K562 (cell line): ENCODE data around the gene TAC3. TPM values are rescaled to one million over a fixed set of nuclear protein-coding genes. Genes with fewer than 3 reads are reported as not detected.

Source experiments
- EP400 ChIP-seq: fragments of 450-650 bp; IDR thresholded peaks from 2 replicates; pipeline ENCODE4 v1.6.1; 2017; ENCODE audit warnings: antibody characterized with exemption, mild to moderate bottlenecking, moderate library complexity
- FUS ChIP-seq: fragments of 200-400 bp; formaldehyde crosslinking; optimal IDR thresholded peaks from 2 replicates; pipeline ENCODE3; 2017; ENCODE audit warnings: low read depth, low read length
- HDAC2 ChIP-seq: fragments of 450-650 bp; IDR thresholded peaks from 2 replicates; pipeline ENCODE4 v1.6.1; 2016; ENCODE audit warnings: mild to moderate bottlenecking
- HDGF ChIP-seq: fragments of 450-650 bp; IDR thresholded peaks from 2 replicates; pipeline ENCODE4 v1.6.1; 2016
- PHF20 ChIP-seq: fragments of 450-650 bp; IDR thresholded peaks from 2 replicates; pipeline ENCODE4 v1.6.1; 2018; ENCODE audit not compliant: partially characterized antibody
- RBM25 ChIP-seq: fragments of 200-400 bp; formaldehyde crosslinking; IDR thresholded peaks from 2 replicates; pipeline ENCODE4 v1.6.1; 2018; ENCODE audit warnings: low read length, low read depth, moderate library complexity; ENCODE audit not compliant: severe bottlenecking
- RCOR1 ChIP-seq, 2 experiments: IDR thresholded peaks; 2 replicates each; pipeline ENCODE4 v1.6.1; 2012; ENCODE audit warnings: low read depth in 2 of 2, low read length in 2 of 2, borderline replicate concordance in 1 of 2, improper control_type of control experiment in 1 of 2
- SMARCA5 ChIP-seq: fragments of 450-650 bp; IDR thresholded peaks from 2 replicates; pipeline ENCODE4 v1.6.1; 2016
- ZNF197 ChIP-seq: fragments of 200-800 bp; sonication (Bioruptor generic); IDR thresholded peaks from 2 replicates; pipeline ENCODE4 v1.6.1; 2016; ENCODE audit warnings: low read depth, missing genetic modification characterization, missing compliant biosample characterization
- polyA plus RNA-seq, 8 experiments: library from polyadenylated mRNA; depleted of rRNA in 4 of 8; stranded (reverse) in 5 of 8; unstranded in 3 of 8; fragments of >200 nt; fragmentation: Nextera tagmentation in 2 of 8; fragmentation: Illumina TruSeq in 1 of 8; extraction: Ambion mirVana in 2 of 8; extraction: Trizol in 1 of 8; gene quantifications; 2 replicates each; pipeline versions ENCODE4 v1.2.1 to v1.2.3, GENCODE V29; 2011 to 2014; ENCODE audit warnings: inconsistent platforms in 1 of 8, missing spikeins in 1 of 8
- total RNA-seq, 7 experiments: library from RNA; depleted of rRNA in 6 of 7; stranded (reverse); fragments of >200 nt in 6 of 7; fragmentation: Illumina TruSeq in 2 of 7; extraction: Trizol in 2 of 7; gene quantifications; 2 replicates each; pipeline versions ENCODE4 v1.2.1 to v1.2.3, GENCODE V29; 2011 to 2021; ENCODE audit warnings: low replicate concordance in 1 of 7
- TF ChIP-seq, protein P1 (sequence below): fragments of 450-650 bp; IDR thresholded peaks from 2 replicates; pipeline ENCODE4 v1.6.1; 2016; ENCODE audit warnings: mild to moderate bottlenecking, moderate library complexity
- TF ChIP-seq, protein P2 (sequence below): sonication (generic); formaldehyde crosslinking; IDR thresholded peaks from 2 replicates; pipeline ENCODE4 v1.9.0; 2022; ENCODE audit warnings: mild to moderate bottlenecking, missing genetic modification reagents
- TF ChIP-seq, protein P3 (sequence below): sonication (generic); formaldehyde crosslinking; IDR thresholded peaks from 2 replicates; pipeline ENCODE4 v1.9.0; 2022; ENCODE audit warnings: mild to moderate bottlenecking, missing genetic modification reagents
- TF ChIP-seq, protein P4 (sequence below): fragments of 450-650 bp; IDR thresholded peaks from 2 replicates; pipeline ENCODE4 v1.6.1; 2016; ENCODE audit warnings: antibody characterized with exemption

The TAC3 gene
- total and polyA plus RNA-seq, 9 of the 15 experiments (the other 6 are each of a cell fraction or from before 2014, with no cell fraction given), result 0.29 to 2.8 (median 1.4) TPM

DNA sequence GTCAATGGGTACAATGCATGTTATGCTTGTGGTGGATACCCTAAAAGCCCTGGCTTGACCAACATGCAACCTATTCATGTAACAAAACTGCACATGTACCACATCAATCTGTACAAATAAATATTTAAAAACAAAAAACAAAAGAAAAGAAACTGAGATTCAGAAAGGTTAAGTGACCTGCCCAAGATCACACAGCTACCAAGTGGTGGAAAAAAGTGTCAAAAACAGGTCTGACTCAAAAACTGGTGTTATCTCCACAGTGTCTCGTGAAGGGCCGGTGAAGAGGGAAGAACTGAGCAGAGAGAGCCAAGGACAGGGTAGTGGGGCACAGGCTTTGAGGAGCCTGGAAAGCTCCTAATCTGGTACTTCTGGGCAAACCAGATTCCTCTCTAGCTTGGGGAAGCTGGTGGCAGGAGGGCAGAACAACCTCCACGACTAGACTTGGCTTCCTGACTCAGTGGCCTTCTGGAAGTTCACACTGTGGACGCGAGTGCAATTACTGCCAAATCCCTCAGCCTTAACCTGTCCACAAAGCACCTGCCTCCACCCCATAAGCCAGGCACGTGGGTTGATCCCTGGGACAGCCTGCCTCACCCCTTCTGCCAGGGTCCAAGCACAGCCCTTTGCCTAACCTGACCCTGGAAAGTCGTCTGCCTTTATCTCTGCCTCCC lies 25.5 kb downstream of the TAC3 start (continued):
- TF ChIP-seq, protein P1, sequence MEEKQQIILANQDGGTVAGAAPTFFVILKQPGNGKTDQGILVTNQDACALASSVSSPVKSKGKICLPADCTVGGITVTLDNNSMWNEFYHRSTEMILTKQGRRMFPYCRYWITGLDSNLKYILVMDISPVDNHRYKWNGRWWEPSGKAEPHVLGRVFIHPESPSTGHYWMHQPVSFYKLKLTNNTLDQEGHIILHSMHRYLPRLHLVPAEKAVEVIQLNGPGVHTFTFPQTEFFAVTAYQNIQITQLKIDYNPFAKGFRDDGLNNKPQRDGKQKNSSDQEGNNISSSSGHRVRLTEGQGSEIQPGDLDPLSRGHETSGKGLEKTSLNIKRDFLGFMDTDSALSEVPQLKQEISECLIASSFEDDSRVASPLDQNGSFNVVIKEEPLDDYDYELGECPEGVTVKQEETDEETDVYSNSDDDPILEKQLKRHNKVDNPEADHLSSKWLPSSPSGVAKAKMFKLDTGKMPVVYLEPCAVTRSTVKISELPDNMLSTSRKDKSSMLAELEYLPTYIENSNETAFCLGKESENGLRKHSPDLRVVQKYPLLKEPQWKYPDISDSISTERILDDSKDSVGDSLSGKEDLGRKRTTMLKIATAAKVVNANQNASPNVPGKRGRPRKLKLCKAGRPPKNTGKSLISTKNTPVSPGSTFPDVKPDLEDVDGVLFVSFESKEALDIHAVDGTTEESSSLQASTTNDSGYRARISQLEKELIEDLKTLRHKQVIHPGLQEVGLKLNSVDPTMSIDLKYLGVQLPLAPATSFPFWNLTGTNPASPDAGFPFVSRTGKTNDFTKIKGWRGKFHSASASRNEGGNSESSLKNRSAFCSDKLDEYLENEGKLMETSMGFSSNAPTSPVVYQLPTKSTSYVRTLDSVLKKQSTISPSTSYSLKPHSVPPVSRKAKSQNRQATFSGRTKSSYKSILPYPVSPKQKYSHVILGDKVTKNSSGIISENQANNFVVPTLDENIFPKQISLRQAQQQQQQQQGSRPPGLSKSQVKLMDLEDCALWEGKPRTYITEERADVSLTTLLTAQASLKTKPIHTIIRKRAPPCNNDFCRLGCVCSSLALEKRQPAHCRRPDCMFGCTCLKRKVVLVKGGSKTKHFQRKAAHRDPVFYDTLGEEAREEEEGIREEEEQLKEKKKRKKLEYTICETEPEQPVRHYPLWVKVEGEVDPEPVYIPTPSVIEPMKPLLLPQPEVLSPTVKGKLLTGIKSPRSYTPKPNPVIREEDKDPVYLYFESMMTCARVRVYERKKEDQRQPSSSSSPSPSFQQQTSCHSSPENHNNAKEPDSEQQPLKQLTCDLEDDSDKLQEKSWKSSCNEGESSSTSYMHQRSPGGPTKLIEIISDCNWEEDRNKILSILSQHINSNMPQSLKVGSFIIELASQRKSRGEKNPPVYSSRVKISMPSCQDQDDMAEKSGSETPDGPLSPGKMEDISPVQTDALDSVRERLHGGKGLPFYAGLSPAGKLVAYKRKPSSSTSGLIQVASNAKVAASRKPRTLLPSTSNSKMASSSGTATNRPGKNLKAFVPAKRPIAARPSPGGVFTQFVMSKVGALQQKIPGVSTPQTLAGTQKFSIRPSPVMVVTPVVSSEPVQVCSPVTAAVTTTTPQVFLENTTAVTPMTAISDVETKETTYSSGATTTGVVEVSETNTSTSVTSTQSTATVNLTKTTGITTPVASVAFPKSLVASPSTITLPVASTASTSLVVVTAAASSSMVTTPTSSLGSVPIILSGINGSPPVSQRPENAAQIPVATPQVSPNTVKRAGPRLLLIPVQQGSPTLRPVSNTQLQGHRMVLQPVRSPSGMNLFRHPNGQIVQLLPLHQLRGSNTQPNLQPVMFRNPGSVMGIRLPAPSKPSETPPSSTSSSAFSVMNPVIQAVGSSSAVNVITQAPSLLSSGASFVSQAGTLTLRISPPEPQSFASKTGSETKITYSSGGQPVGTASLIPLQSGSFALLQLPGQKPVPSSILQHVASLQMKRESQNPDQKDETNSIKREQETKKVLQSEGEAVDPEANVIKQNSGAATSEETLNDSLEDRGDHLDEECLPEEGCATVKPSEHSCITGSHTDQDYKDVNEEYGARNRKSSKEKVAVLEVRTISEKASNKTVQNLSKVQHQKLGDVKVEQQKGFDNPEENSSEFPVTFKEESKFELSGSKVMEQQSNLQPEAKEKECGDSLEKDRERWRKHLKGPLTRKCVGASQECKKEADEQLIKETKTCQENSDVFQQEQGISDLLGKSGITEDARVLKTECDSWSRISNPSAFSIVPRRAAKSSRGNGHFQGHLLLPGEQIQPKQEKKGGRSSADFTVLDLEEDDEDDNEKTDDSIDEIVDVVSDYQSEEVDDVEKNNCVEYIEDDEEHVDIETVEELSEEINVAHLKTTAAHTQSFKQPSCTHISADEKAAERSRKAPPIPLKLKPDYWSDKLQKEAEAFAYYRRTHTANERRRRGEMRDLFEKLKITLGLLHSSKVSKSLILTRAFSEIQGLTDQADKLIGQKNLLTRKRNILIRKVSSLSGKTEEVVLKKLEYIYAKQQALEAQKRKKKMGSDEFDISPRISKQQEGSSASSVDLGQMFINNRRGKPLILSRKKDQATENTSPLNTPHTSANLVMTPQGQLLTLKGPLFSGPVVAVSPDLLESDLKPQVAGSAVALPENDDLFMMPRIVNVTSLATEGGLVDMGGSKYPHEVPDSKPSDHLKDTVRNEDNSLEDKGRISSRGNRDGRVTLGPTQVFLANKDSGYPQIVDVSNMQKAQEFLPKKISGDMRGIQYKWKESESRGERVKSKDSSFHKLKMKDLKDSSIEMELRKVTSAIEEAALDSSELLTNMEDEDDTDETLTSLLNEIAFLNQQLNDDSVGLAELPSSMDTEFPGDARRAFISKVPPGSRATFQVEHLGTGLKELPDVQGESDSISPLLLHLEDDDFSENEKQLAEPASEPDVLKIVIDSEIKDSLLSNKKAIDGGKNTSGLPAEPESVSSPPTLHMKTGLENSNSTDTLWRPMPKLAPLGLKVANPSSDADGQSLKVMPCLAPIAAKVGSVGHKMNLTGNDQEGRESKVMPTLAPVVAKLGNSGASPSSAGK, result peak; percentile 75
- TF ChIP-seq RBM25, result peak; percentile 90
- no peak for TF ChIP-seq FUS
- TF ChIP-seq, protein P2, sequence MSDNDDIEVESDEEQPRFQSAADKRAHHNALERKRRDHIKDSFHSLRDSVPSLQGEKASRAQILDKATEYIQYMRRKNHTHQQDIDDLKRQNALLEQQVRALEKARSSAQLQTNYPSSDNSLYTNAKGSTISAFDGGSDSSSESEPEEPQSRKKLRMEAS, result peak; percentile 49
- 0 out of 2 replicates have a peak, but pooled peaks have one; percentile 27 for TF ChIP-seq ZNF197
- TF ChIP-seq HDGF, result 0 out of 2 replicates have a peak, but pooled peaks have one; percentile 54
- TF ChIP-seq RCOR1 (IDR thresholded peaks at IDR 0.05; ENCODE audit: borderline replicate concordance in 1 of 2, low read depth in 2 of 2, low read length in 2 of 2), result 0 out of 4 replicates have a peak, but pooled peaks of 1 of the 2 experiments have one; percentile 32
- peak; percentile 6; the same call in 1 of the 2 replicates for TF ChIP-seq EP400
- peak; percentile 73; the same call in 1 of the 2 replicates for TF ChIP-seq HDAC2
- TF ChIP-seq SMARCA5, result peak; percentile 94; the same call in 1 of the 2 replicates
- TF ChIP-seq PHF20, result peak; percentile 46
- TF ChIP-seq, protein P3, sequence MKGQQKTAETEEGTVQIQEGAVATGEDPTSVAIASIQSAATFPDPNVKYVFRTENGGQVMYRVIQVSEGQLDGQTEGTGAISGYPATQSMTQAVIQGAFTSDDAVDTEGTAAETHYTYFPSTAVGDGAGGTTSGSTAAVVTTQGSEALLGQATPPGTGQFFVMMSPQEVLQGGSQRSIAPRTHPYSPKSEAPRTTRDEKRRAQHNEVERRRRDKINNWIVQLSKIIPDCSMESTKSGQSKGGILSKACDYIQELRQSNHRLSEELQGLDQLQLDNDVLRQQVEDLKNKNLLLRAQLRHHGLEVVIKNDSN (CRISPR knock-in tag), result peak; percentile 52; the same call in 1 of the 2 replicates
- TF ChIP-seq, protein P4, sequence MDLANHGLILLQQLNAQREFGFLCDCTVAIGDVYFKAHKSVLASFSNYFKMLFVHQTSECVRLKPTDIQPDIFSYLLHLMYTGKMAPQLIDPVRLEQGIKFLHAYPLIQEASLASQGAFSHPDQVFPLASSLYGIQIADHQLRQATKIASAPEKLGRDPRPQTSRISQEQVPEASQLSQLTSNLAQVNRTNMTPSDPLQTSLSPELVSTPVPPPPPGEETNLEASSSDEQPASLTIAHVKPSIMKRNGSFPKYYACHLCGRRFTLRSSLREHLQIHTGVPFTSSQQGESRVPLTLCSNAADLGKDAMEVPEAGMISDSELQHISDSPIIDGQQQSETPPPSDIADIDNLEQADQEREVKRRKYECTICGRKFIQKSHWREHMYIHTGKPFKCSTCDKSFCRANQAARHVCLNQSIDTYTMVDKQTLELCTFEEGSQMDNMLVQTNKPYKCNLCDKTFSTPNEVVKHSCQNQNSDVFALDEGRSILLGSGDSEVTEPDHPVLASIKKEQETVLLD, result peak; percentile 11; the same call in 1 of the 2 replicates
